Muscle layer of duodenum (tissue), 2 donors: ENCODE measurements around the gene TXNRD3.

Source experiments
- H3K27ac ChIP-seq: one replicate; pipeline ENCODE4 v1.7.0; 2013; ENCODE audit warnings: mild to moderate bottlenecking, low read length
- H3K27me3 ChIP-seq: one replicate; pipeline ENCODE4 v1.7.0; 2013; ENCODE audit warnings: low read depth, mild to moderate bottlenecking, control low read depth, low read length
- H3K36me3 ChIP-seq, 2 donors: one replicate each; pipeline ENCODE4 v1.7.0; 2013; ENCODE audit warnings: low read length in 2 of 2, control low read depth in 1 of 2, mild to moderate bottlenecking in 1 of 2; ENCODE audit not compliant: insufficient read depth in 2 of 2, control insufficient read depth in 1 of 2
- H3K4me1 ChIP-seq, 2 donors: one replicate each; pipeline ENCODE4 v1.7.0; 2013; ENCODE audit warnings: low read length in 2 of 2, mild to moderate bottlenecking in 2 of 2, control low read depth in 1 of 2, moderate library complexity in 1 of 2; ENCODE audit not compliant: insufficient read depth in 2 of 2, control insufficient read depth in 1 of 2
- H3K4me3 ChIP-seq, 2 donors: one replicate each; pipeline ENCODE4 v1.7.0; 2013; ENCODE audit warnings: low read length in 2 of 2, low read depth in 1 of 2, mild to moderate bottlenecking in 1 of 2
- H3K9me3 ChIP-seq, 2 donors: one replicate each; pipeline ENCODE4 v1.7.0; 2013; ENCODE audit warnings: low read length in 2 of 2, control low read depth in 1 of 2, mild to moderate bottlenecking in 1 of 2; ENCODE audit not compliant: control insufficient read depth in 1 of 2
- donor health status: healthy.

Gene TXNRD3

DNA sequence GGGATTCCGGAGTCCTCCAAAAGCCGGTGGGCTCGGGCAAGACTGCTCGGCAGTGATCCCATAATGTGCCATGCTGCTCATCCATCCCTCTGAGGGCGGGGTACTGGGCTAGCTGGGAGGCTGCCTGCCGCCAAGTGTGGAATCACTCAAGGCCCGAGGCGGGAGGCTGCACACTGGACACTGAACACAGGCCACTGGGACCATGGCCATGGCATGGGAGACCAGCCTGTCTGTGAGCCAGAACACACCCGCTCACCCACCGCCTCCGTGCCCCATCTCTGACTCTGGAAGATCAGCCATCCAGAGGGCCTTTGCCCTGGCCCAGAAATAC is 97.5 kb downstream of the TXNRD3 start:
- no peaks in the 10 kb centered on the region for H3K4me1 ChIP-seq
- no peaks in the 10 kb centered on the region for H3K36me3 ChIP-seq
- no peak overlapping the region for H3K4me3 ChIP-seq
- no peaks in the 10 kb centered on the region for H3K27me3 ChIP-seq
- no peak overlapping the region for H3K27ac ChIP-seq
- H3K9me3 ChIP-seq: peaks cover under 1 to 4% of the 10 kb centered on the region in 2 donors
